ENCODE measurements around the gene HS3ST4.

DNA sequence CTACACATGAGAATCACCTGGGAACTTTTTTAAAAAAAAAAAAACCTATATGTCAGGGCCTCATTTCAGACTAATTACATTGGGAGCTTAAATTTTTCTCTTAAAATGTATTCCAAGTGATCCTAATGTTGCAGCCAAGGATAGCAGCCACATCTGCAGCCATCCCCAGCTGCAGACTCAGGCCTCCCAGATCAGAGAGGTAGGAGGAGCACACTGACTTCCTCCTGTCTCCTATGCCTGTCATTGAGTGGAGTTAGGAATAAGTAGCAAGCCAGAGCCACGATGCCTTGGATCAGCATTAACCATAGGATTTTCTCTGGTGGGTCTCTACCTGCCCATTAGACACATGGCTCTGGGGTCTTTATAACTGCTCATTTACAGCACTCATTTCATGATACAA lies 463.5 kb downstream of the HS3ST4 start:
- TF ChIP-seq, protein P1, sequence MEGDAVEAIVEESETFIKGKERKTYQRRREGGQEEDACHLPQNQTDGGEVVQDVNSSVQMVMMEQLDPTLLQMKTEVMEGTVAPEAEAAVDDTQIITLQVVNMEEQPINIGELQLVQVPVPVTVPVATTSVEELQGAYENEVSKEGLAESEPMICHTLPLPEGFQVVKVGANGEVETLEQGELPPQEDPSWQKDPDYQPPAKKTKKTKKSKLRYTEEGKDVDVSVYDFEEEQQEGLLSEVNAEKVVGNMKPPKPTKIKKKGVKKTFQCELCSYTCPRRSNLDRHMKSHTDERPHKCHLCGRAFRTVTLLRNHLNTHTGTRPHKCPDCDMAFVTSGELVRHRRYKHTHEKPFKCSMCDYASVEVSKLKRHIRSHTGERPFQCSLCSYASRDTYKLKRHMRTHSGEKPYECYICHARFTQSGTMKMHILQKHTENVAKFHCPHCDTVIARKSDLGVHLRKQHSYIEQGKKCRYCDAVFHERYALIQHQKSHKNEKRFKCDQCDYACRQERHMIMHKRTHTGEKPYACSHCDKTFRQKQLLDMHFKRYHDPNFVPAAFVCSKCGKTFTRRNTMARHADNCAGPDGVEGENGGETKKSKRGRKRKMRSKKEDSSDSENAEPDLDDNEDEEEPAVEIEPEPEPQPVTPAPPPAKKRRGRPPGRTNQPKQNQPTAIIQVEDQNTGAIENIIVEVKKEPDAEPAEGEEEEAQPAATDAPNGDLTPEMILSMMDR (IDR thresholded peaks at IDR 0.05) = no peak
- no peak for TF ChIP-seq POLR2A (IDR thresholded peaks at IDR 0.05)
